CD4-positive, alpha-beta T cell treated with Interleukin-15 for 4 hours (primary cell): Measurements from ENCODE around the gene TJP3.
"Not testable (repeated sequence)": the region's sequence is repeated elsewhere in the genome, so short reads cannot be mapped to it uniquely, and the experiment has no call there.

ENCODE experiments used
- DNase-seq: peaks from one replicate; pipeline ENCODE4 v3.0.0-alpha.2; 2020; ENCODE audit warnings: low spot score

TJP3 gene, protein sequence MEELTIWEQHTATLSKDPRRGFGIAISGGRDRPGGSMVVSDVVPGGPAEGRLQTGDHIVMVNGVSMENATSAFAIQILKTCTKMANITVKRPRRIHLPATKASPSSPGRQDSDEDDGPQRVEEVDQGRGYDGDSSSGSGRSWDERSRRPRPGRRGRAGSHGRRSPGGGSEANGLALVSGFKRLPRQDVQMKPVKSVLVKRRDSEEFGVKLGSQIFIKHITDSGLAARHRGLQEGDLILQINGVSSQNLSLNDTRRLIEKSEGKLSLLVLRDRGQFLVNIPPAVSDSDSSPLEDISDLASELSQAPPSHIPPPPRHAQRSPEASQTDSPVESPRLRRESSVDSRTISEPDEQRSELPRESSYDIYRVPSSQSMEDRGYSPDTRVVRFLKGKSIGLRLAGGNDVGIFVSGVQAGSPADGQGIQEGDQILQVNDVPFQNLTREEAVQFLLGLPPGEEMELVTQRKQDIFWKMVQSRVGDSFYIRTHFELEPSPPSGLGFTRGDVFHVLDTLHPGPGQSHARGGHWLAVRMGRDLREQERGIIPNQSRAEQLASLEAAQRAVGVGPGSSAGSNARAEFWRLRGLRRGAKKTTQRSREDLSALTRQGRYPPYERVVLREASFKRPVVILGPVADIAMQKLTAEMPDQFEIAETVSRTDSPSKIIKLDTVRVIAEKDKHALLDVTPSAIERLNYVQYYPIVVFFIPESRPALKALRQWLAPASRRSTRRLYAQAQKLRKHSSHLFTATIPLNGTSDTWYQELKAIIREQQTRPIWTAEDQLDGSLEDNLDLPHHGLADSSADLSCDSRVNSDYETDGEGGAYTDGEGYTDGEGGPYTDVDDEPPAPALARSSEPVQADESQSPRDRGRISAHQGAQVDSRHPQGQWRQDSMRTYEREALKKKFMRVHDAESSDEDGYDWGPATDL

DNA sequence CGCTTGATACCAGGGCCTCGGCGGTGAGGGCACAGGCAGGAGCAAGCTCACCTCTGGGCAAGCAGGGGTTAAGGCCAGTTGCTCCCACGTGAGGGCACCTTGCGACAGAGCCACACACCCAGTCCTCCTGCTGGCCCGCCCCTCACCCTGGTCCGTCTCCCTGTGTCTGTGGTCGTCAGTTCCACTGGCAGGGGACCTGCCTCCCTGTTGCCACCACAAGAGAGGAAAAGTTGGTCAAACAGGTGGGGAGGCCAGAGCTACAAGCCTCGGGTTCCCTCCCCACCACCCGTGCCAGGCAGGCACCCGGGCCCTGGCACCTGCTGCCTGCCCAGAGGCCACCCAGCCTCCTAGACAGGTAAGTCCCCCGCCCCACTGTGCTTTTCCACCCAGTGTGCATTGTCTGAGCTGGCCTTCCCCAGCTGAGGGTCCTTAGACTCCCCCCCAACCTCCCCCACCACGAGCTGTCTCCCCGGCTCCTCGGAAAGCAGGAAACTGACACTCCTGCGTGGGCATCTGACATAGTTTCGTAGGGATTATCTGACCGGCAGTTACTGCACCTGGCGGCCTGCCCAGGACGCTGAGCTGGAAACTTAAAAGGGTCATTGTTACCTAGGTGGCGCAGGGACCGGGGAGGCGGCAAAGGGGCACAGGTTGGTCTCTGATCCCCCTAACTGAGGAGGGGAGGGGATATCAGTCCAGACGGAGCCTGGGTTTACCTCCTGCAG is at the start of gene TJP3:
TJP3 (plus strand) TSS at position 178 of the 725 bp plus-strand sequence. CDS start 20,049 bp downstream, outside the sequence.
- DNase-seq = no peak

DNA sequence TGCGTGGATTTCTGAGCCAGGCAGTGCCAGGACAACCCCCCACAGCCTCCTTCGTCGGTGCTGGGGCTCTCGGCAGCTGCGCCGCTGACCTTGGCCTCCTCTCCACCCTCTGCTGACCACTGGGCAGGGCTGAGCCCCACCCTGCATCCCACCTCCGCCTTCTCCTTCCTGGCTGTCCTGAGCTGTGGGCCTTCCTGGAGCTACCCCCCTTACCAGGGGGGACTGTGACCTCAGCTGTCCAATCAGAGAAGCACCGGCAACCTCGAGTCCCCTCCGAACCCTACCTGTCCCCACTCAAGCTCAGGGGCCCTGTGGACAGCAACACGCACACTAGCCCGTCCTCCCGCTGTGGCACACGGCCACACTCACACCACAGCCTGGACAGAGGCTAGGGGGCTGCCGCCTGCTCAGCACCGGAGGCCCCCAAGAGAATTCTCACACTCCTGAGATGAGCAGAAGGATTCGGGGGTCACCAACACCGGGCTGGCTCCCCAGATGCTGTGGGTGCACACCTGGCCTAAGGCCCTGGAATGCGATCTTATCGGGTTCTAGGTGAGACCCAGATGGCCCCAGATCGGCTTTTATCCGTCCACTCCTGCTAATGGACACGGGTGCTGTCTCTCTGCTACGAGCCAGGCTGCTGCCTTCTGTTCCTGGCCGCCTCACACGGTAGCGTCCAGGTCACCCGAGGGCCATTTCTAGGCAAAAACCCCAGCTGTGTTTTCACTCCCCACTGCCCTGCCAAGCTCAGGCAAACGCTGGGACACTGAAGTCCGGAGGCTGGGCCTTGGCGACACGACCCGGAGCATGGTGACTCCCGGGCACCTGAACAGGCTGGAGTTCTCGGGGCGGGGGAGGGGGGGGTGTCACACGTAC is 49.1 kb upstream of the TJP3 start:
- no peak for DNase-seq

DNA sequence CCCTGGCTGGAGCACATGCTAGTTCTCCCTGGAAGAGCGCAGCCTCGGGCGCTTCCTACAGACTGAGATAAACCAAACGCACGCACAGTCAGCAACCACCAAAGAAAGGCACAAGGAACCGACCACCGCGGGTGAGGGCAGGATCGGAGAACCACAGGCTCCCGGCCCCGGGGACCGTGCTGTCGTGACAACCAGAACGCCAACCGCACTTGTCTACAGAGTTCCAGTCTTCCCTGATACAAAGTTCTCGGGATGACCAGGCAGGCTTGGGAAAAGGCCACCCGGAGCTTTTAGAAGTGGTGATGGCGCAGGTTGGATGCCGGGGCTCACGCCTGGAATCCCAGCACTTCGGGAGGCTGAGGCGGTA is 48.5 kb upstream of the TJP3 start:
- no peak for DNase-seq

DNA sequence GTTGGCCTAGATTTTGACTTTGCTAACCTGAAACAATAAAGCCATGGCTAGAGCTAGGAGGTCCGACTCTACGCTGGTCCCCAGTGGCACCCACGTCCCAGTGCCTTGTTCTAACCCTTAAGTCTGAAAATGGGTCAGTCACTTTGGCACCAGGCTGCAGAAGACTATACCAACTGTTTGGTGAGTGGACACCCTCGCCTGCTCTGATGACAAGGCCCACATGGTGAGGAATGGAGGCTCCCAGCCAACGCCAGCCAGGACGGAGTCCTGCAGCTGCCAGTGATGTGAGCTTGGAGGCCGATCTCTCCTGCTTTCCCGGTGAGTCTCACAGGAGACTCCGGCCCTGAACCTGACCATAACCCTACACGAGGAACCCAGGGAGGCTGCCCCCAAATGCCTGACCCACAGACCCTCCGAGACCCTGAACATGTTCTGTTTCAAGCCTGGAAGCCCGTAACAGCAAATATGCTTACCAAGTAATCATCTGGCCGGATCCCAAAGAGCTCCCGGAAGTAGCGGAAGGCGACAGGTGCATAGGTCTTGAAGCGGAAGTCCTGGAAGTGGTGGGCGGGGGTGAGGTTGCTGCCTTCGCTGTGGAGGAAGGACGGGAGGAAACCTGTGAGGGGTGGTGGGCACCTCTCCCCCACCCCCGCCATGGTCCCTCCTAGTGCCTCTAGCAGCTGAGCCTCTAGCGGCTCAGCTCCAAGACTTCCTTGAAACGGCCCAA is 47.5 kb upstream of the TJP3 start:
- DNase-seq = no peak

DNA sequence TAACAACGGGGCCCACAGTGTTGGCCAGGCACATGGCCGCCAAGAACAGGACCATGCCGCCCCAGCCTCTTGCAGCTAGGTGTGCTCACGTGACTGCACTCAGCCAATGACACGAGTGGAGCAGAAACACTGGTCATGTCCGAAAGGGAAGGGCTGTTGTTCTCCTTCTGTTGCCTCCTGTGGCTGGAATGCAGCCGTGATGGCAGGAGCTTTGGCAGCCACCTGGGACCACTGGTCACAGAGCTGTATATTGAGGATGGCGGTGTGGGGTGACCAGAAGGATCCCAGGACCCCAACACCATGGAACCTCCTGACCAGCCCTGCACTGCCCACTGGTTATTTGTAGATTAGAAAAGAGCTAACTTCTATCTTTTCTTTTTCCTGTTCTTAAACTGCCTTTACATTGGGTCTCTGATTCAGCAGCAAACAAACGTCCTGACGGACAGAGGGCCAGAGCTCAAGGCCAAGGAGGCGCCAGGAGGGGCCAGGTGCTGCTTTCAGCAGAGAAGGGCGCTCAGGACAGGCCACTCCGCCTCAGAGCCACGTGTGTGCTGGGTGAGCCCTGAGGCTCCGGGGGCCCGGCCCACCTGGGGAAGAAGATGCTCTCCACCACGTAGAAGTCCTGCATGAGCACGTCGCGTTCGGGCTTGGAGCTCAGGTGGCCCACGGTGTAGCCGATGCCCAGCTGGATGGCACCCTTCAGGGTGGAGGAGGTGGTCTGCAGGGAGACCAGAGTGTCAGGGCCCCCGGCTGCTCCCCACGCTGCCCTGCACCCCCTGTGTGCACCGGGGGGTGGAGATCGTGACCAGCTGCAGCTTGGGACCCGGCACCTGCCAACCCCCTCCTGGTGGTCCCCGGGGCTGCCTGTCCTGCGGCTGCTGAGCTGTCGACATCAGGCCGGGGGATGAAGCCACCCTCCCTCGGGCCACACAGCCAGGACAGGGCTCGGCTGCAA is 46.6 kb upstream of the TJP3 start:
- DNase-seq = no peak

DNA sequence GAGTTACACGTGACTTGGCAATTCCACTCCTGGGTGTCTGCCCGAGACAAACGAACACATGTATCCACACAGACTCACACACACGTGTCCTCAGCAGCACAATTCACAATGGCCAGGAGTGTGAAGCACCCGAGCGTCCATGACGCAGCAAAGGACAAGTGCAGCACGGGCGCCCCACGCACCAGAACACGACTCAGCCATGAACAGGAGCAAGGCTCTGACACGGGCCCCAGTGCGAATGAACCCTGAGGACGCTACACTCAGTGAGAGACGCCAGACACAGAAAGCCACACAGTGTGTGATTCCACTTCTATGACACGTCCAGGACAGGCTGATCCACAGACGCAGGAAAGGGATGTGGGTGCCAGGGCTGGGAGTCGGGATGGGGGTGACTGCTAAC is 44.3 kb upstream of the TJP3 start:
- DNase-seq = no peak

DNA sequence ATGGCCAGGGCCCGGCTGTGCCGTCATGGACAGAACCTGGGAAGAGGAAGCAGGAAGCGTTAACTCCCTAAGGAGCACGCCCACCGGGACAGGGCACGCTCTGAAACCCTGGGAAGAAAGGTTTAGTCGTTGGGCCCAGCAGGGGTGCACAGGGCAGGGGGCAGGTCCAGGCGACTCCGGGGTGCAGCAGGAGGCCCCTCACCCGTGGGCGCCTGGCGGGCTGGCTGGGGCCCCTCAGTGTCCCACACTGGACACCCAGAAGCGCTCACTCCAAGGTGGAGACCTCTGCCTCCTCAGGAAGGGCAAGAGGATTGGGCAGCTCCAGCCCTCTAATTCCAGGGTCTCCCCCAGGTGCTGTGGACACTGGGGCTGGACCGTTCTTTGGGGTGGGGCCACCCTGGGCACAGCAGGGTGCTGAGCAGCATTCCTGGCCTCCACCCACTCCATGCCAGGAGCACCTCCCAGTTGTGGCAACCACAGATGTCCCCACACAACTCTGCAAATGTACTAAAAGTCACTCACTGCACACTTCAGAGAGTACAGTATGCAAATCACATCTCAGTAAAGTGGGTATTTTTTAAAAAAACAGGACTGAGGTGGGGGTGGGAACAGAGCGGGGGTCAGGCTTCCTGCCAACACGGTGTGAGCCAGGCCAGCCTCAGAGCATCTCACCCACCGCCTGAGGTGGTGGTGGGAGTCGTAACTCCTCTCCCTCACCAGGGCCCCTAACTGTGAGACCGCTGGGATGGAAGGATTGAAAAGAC is 43.1 kb upstream of the TJP3 start:
- no peak for DNase-seq

DNA sequence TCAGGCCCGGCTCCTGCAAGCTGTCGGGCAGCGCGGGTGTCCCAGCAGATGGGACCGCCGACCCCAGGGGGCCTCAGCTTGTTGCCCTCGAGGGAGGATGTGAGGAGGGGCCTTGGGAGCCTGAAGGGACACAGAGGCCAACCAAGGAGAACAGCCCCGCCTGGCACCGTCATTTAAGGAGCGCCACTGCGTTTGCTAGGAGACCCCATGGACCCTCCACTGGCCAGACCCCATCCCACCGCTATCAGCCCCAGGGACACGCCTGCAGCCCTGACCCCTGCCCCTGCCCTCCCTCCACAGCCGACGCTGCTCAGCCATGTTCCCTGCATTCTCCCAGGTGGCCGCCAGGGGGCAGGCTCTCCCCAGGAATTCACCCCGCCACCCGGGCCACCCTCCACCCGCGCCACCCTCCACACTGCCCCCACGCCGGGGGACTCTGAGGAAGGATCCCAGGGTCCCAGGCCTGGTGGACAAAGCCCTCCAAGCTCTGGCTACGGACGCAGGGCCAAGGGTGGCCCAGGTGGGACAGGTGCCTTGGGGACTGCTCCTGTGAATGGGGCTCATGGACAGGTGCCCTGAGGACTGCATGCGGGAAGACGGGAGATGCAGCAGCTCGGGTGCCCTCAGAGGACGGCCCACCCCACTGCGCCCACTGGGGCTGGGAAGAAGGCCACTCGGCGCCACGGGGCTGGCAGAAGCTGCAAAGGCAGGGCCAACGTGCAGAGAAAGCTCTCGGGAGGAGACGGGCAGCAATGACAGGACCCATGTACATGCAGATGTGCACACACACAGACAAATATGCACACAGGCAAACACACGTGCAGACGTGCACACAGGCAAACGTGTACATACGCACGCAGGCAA is 42.3 kb upstream of the TJP3 start:
- peak; percentile 74 for DNase-seq

DNA sequence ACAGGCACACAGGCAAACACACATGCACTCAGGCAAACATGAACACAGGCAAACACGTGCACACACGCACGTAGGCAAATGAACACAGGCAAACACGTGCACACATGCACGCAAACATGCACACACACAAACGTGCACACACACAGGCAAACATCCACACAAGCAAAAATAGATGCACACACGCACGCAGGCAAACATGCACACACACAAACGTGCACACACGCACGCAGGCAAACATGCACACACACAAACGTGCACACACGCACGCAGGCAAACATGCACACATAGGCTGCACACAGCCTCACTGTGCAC is 41.7 kb upstream of the TJP3 start:
- not testable (repeated sequence) for DNase-seq

DNA sequence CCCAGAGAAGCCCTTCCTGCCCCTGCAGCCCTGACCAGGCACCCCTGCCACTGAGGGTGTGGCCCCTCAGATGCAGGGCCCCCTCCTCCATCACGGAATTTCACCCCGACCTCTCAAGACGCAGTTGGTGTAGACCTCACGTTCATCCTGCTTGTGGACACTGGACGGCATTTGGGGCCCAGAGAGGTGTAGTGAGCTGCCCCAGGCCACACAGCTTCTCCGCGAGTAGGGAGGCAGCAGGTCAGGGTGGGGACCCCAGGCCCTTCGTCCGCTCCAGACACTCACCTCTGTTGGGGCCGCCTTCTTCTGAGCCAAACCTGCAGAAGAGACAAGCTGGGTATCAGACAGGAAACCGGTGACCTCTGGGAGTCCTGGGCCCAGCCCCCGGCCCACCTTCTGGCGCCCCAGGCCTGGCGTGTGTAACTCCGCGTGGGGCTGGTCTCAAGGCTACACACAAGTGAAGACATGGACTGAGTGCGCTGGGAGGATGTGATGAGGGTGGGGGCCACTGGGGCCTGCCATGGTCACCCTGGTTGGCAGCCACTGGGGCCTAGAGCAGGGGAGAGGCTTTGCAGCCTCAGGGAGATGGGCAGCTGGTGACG is 41.0 kb upstream of the TJP3 start:
- DNase-seq = no peak

DNA sequence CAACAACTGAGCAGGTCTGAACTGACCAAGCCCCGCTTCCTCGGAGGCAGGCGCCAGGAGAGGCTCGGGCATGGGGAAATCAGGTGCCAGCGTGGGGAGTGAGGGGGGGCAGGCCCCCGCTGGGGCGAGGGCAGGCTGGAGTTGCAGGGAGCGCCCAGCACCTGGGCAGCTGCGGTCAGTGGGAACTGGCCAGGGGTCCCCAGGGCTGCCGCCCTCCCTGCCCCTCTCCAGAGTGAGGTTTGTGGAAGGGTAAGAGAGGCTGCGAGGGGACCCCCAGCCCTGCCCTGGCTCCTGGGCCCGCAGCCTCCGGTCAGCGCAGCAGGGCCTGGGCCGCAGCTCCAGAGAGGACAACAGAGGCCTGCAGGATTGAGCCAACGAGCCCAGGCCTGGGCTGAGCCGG is 40.4 kb upstream of the TJP3 start:
- DNase-seq = no peak

DNA sequence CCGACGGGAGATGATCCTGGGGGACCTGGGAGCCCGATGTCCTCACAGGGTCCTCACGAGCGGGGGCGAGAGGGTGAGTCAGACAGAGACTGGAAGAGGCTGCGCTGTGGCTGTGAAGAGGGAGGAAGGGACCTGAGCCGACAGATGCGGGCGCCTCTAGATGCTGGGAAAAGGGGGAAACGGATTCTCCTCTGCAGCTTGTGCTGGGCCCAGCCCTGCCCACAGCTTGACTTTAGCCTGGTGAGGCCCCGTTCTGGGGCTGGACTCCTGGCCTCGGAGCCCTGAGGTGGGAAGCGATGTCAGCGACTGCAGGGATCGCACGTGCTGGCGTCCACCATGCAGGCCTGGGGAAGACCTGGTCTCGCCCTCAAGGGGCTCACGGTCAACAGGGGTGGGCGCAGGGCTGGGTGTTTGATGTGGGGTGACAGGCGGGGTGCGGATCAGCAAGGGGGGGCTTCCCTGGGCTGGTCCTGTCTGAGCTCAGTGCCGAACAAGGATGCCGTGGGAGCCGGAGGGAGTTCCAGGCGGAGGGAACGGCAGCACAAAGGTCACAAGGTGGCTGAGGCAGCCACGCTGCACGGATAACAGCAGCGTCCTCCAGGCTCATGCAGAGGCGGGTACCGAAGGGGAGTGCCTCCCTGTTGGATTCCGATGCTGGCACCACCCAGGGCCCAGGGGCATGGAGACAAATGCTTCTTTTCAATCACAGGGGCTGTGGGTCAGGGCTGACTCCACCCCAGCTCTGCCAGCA is 39.7 kb upstream of the TJP3 start:
- no peak for DNase-seq

DNA sequence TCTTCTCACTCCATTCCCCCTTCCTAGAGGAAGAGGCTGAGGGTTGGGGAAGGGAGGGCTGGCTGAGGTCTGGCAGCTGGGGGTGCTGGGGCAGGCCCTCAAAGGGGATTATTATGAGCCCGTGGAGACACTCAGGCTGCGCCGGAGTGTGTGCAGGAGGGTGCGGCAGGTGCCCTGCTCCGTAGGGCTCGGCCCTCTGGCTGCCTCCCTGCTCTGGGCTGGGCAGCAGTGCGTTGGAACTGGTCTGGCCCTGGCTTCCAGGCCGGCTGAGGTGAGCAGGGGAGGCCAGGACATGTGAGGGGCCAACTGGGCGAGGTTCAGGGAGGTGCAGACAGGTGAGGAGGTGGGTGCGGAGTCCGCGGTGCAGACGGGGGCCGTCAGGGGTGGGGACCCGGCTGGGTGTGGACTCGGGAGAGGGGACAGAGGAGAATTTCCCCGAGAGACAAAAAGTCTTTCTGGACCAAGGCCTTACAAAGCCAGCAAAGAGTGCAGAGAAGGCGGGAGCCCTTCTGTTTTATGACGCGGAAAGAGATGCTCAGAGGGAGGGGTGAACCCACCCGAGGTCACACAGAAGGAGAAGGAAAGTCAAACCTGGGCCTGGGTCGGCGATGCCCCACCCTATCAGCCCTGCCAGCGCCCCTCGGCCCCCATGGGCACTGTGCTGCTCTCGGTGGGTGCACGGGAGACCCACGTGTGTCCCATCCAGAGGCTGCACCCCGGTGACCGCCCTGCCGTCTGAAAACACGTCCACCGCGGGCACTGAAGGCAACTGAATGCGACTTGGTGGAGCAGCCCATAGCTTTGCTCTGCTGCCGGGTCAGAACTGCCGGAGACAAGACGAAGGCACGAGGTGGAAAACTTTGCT is 38.9 kb upstream of the TJP3 start:
- no peak for DNase-seq

DNA sequence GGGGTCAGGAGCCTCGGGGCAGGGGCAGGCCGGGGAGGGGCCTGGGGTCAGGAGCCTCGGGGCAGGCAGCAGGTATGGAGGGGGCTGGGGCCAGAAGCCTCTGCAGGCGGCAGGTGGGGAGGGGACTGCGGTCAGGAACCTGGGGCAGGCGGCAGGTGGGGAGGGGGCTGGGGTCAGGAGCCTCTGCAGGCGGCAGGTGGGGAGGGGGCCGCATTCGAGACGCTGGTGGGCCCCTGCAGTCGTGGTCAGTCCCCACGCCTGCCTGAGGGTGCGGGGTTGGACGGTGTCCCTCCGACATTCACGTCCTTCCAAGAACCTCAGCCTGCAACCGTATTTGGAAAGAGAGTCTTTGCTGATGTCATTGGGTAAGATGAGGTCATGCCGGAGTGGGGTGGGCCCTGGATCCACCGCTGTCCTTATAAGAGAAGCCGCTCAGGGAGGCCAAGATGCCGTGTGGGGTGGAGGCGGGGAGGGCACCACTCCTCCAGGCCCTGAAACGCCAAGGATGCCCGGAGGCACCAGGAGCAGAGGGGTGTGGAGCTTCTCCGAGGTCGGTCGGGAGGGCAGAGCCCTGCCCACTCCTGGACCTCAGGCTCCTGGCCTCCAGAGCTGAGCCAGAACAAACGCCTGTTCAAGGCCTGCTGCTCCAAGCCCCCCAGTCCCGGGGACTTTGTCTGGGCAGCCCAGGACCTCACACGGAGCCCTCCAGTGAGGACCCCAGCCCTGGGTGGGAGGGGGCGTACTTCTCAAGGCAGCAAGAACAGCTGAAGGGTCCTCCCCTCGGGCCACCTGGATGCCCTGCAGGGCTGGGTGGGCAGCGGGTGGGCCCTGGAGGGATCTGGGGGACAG is 38.0 kb upstream of the TJP3 start:
- no peak for DNase-seq
